ENCODE results near the gene ST3GAL3. TPM values are rescaled to one million over a fixed set of nuclear protein-coding genes. Genes with fewer than 3 reads are reported as not detected.

The ST3GAL3 gene
- total and polyA plus RNA-seq, 8 donors: 1.6 to 68.3 (median 6.7) TPM

- intact Hi-C loops (cut with DNase I; ENCODE audit: low total_unique reads): no loop called here
- Histone ChIP-seq H3K4me1 (peaks cover 0 to 9% (median 0%) of the 10 kb centered on the region in 4 donors), H3K27ac (no peak overlapping the region), H3K9me3 (no peaks in the 10 kb centered on the region), H3K27me3 (no peaks in the 10 kb centered on the region), H3K36me3 (no peaks in the 10 kb centered on the region), H3K4me3 (no peak overlapping the region)
- DNase-seq: no peak
- 92 to 100% (median 95%) methylated on average over 2 of the region's 2 CpGs for WGBS, 5 donors
- no peak for TF ChIP-seq CTCF (IDR thresholded peaks at IDR 0.05)
- TF ChIP-seq EP300 (IDR thresholded peaks at IDR 0.05): no peak
- TF ChIP-seq POLR2A (IDR thresholded peaks at IDR 0.05): no peak
- no peak for TF ChIP-seq POLR2AphosphoS5 (IDR thresholded peaks at IDR 0.05)
Observed at GRCh38 chr1:43722810-43723209, 15.5 kb downstream of the ST3GAL3 start.

GRCh38 chr1:43729816-43730463 lies 22.6 kb downstream of the ST3GAL3 start:
- no peaks in the 10 kb centered on the region for H3K4me1 ChIP-seq
- no peaks in the 10 kb centered on the region for H3K36me3 ChIP-seq
- 89 to 96% (median 94%) methylated on average over 4 of the region's 4 CpGs for WGBS, 5 donors
- TF ChIP-seq POLR2A (IDR thresholded peaks at IDR 0.05) (no peak), CTCF (IDR thresholded peaks at IDR 0.05) (no peak), EP300 (IDR thresholded peaks at IDR 0.05) (no peak)
- DNase-seq: no peak
- H3K4me3 ChIP-seq: no peak overlapping the region
- H3K9me3 ChIP-seq: no peaks in the 10 kb centered on the region
- no peaks in the 10 kb centered on the region for H3K27me3 ChIP-seq
- no peak overlapping the region for H3K27ac ChIP-seq
- intact Hi-C loops (cut with DNase I; ENCODE audit: low total_unique reads): no loop called here

GRCh38 chr1:43731867-43732531 lies 24.7 kb downstream of the ST3GAL3 start:
- H3K36me3 ChIP-seq: peaks cover 3 to 14% (median 9%) of the 10 kb centered on the region in 4 donors
- no peaks in the 10 kb centered on the region for H3K9me3 ChIP-seq
- TF ChIP-seq EP300 (IDR thresholded peaks at IDR 0.05) (no peak), POLR2AphosphoS5 (IDR thresholded peaks at IDR 0.05) (no peak), POLR2A (IDR thresholded peaks at IDR 0.05) (no peak), CTCF (IDR thresholded peaks at IDR 0.05) (no peak)
- intact Hi-C loops (cut with DNase I; ENCODE audit: low total_unique reads): no loop called here
- H3K4me1 ChIP-seq: no peaks in the 10 kb centered on the region
- peak in 1 of 2 donors; percentile 5 for DNase-seq
- no peaks in the 10 kb centered on the region for H3K27me3 ChIP-seq
- 69 to 85% (median 83%) methylated on average over 7 of the region's 7 CpGs for WGBS, 5 donors
- H3K4me3 ChIP-seq: no peak overlapping the region
- H3K27ac ChIP-seq: no peak overlapping the region

- peaks cover 3 to 29% (median 18%) of the 10 kb centered on the region in 4 donors for H3K36me3 ChIP-seq
- H3K27me3 ChIP-seq: no peaks in the 10 kb centered on the region
- intact Hi-C loops (cut with DNase I; ENCODE audit: low total_unique reads): no loop called here
- no peak overlapping the region for H3K4me3 ChIP-seq
- no peak for DNase-seq
- no peaks in the 10 kb centered on the region for H3K9me3 ChIP-seq
- WGBS, 5 donors: 83 to 92% (median 87%) methylated on average over 2 of the region's 2 CpGs
- H3K27ac ChIP-seq: no peak overlapping the region
- H3K4me1 ChIP-seq: no peaks in the 10 kb centered on the region
- no peak for TF ChIP-seq POLR2A (IDR thresholded peaks at IDR 0.05)
- no peak for TF ChIP-seq CTCF (IDR thresholded peaks at IDR 0.05)
- no peak for TF ChIP-seq POLR2AphosphoS5 (IDR thresholded peaks at IDR 0.05)
- TF ChIP-seq EP300 (IDR thresholded peaks at IDR 0.05): no peak
Observed at GRCh38 chr1:43736819-43737218, 29.5 kb downstream of the ST3GAL3 start.
